Activated T-helper 17 cell treated with anti-CD3 and anti-CD28 coated beads, Interleukin-2, amount 50 U/mL, for 72 hours (primary cell): Measurements from ENCODE around the gene PCDH1. TPM values are rescaled to one million over a fixed set of nuclear protein-coding genes. Genes with fewer than 3 reads are reported as not detected.

Experiments
- ATAC-seq: fragments of 150-1000 bp; cut with Tn5 transposase; replicated peaks from 2 replicates; pipeline ENCODE4 v1.10.0; 2021; ENCODE audit warnings: mild to moderate bottlenecking, moderate library complexity
- H3K27ac Mint-ChIP-seq: one replicate; pipeline ENCODE4 v1.8.0; 2022; ENCODE audit warnings: mixed read lengths
- H3K27me3 Mint-ChIP-seq: one replicate; pipeline ENCODE4 v1.8.0; 2022; ENCODE audit warnings: mixed read lengths
- H3K36me3 Mint-ChIP-seq: one replicate; pipeline ENCODE4 v1.8.0; 2022; ENCODE audit warnings: low read depth, mild to moderate bottlenecking, mixed read lengths
- H3K4me1 Mint-ChIP-seq: one replicate; pipeline ENCODE4 v1.8.0; 2022; ENCODE audit warnings: mixed read lengths
- H3K4me3 Mint-ChIP-seq: one replicate; pipeline ENCODE4 v1.8.0; 2022; ENCODE audit warnings: mild to moderate bottlenecking, mixed read lengths
- H3K9me3 Mint-ChIP-seq: one replicate; pipeline ENCODE4 v1.8.0; 2022; ENCODE audit warnings: mixed read lengths
- total RNA-seq, 2 donors: library from RNA; stranded (reverse); gene quantifications; one replicate each; pipeline ENCODE4 v1.2.3, GENCODE V29; 2022

Gene PCDH1
- total RNA-seq, 2 donors from 2014 or later: 0.64 TPM; not detected in 1

- H3K27me3 Mint-ChIP-seq: peaks cover 14% of the 10 kb centered on the region
- no peak overlapping the region for H3K4me3 Mint-ChIP-seq
- peaks cover 13% of the 10 kb centered on the region for H3K4me1 Mint-ChIP-seq
- ATAC-seq: no peak
- no peak overlapping the region for H3K27ac Mint-ChIP-seq
- no peaks in the 10 kb centered on the region for H3K9me3 Mint-ChIP-seq
- H3K36me3 Mint-ChIP-seq: no peaks in the 10 kb centered on the region
These were observed 32.2 kb downstream of the PCDH1 start for GRCh38 chr5:141846031-141846430.

- H3K27me3 Mint-ChIP-seq: peaks cover 14% of the 10 kb centered on the region
- H3K36me3 Mint-ChIP-seq: no peaks in the 10 kb centered on the region
- no peak overlapping the region for H3K27ac Mint-ChIP-seq
- no peaks in the 10 kb centered on the region for H3K9me3 Mint-ChIP-seq
- ATAC-seq: no peak
- peaks cover 13% of the 10 kb centered on the region for H3K4me1 Mint-ChIP-seq
- H3K4me3 Mint-ChIP-seq: no peak overlapping the region
These were observed 32.8 kb downstream of the PCDH1 start for GRCh38 chr5:141845371-141845851.

- ATAC-seq: no peak
These were observed 33.7 kb downstream of the PCDH1 start for GRCh38 chr5:141844414-141845097.

GRCh38 chr5:141843156-141843927, 34.9 kb downstream of the PCDH1 start:
- Mint-ChIP-seq H3K4me1 (peaks cover 5% of the 10 kb centered on the region), H3K27ac (no peak overlapping the region), H3K9me3 (no peaks in the 10 kb centered on the region), H3K27me3 (peaks cover 14% of the 10 kb centered on the region), H3K36me3 (no peaks in the 10 kb centered on the region), H3K4me3 (no peak overlapping the region)
- no peak for ATAC-seq

More at GRCh38 chr5:141844414-141845097, 33.7 kb downstream of the PCDH1 start:
- Mint-ChIP-seq H3K4me1 (peaks cover 13% of the 10 kb centered on the region), H3K36me3 (no peaks in the 10 kb centered on the region), H3K9me3 (no peaks in the 10 kb centered on the region), H3K27ac (no peak overlapping the region), H3K27me3 (peaks cover 14% of the 10 kb centered on the region), H3K4me3 (no peak overlapping the region)

- peaks cover 21% of the 10 kb centered on the region for H3K27me3 Mint-ChIP-seq
- no peak overlapping the region for H3K27ac Mint-ChIP-seq
- no peaks in the 10 kb centered on the region for H3K36me3 Mint-ChIP-seq
- no peaks in the 10 kb centered on the region for H3K9me3 Mint-ChIP-seq
- no peak for ATAC-seq
- H3K4me1 Mint-ChIP-seq: peaks cover 5% of the 10 kb centered on the region
- no peak overlapping the region for H3K4me3 Mint-ChIP-seq
These were observed 36.6 kb downstream of the PCDH1 start for GRCh38 chr5:141841378-141842180.

- H3K36me3 Mint-ChIP-seq: no peaks in the 10 kb centered on the region
- H3K4me3 Mint-ChIP-seq: no peak overlapping the region
- ATAC-seq: no peak
- no peaks in the 10 kb centered on the region for H3K9me3 Mint-ChIP-seq
- H3K27ac Mint-ChIP-seq: no peak overlapping the region
- H3K4me1 Mint-ChIP-seq: peaks cover 5% of the 10 kb centered on the region
- peaks cover 24% of the 10 kb centered on the region for H3K27me3 Mint-ChIP-seq
These were observed 37.3 kb downstream of the PCDH1 start for GRCh38 chr5:141840826-141841360.

- peaks cover 3% of the 10 kb centered on the region for H3K4me1 Mint-ChIP-seq
- no peak for ATAC-seq
- no peak overlapping the region for H3K4me3 Mint-ChIP-seq
- no peaks in the 10 kb centered on the region for H3K9me3 Mint-ChIP-seq
- H3K27me3 Mint-ChIP-seq: peaks cover 25% of the 10 kb centered on the region
- no peaks in the 10 kb centered on the region for H3K36me3 Mint-ChIP-seq
- H3K27ac Mint-ChIP-seq: no peak overlapping the region
These were observed 37.9 kb downstream of the PCDH1 start for GRCh38 chr5:141840280-141840812.

- H3K36me3 Mint-ChIP-seq: no peaks in the 10 kb centered on the region
- no peak overlapping the region for H3K27ac Mint-ChIP-seq
- H3K4me1 Mint-ChIP-seq: no peaks in the 10 kb centered on the region
- H3K4me3 Mint-ChIP-seq: peak overlapping the region; percentile 23
- H3K27me3 Mint-ChIP-seq: peaks cover 19% of the 10 kb centered on the region
- peak; percentile 62 for ATAC-seq
- H3K9me3 Mint-ChIP-seq: no peaks in the 10 kb centered on the region
These were observed 39.1 kb downstream of the PCDH1 start for GRCh38 chr5:141839015-141839513.

- no peaks in the 10 kb centered on the region for H3K36me3 Mint-ChIP-seq
- peak; percentile 28 for ATAC-seq
- H3K4me3 Mint-ChIP-seq: no peak overlapping the region
- H3K9me3 Mint-ChIP-seq: no peaks in the 10 kb centered on the region
- H3K27ac Mint-ChIP-seq: no peak overlapping the region
- no peaks in the 10 kb centered on the region for H3K4me1 Mint-ChIP-seq
- H3K27me3 Mint-ChIP-seq: peaks cover 15% of the 10 kb centered on the region
These were observed 39.7 kb downstream of the PCDH1 start for GRCh38 chr5:141838326-141839014.

- ATAC-seq: no peak
- no peak overlapping the region for H3K4me3 Mint-ChIP-seq
- peaks cover 24% of the 10 kb centered on the region for H3K27me3 Mint-ChIP-seq
- H3K4me1 Mint-ChIP-seq: no peaks in the 10 kb centered on the region
- no peak overlapping the region for H3K27ac Mint-ChIP-seq
- no peaks in the 10 kb centered on the region for H3K36me3 Mint-ChIP-seq
- H3K9me3 Mint-ChIP-seq: no peaks in the 10 kb centered on the region
These were observed 42.1 kb downstream of the PCDH1 start for GRCh38 chr5:141835928-141836670.

GRCh38 chr5:141834331-141834730, 43.9 kb downstream of the PCDH1 start:
- Mint-ChIP-seq H3K4me1 (no peaks in the 10 kb centered on the region), H3K36me3 (no peaks in the 10 kb centered on the region), H3K27me3 (peaks cover 24% of the 10 kb centered on the region), H3K27ac (no peak overlapping the region), H3K4me3 (no peak overlapping the region), H3K9me3 (no peaks in the 10 kb centered on the region)
- no peak for ATAC-seq

- no peak overlapping the region for H3K4me3 Mint-ChIP-seq
- peaks cover 20% of the 10 kb centered on the region for H3K27me3 Mint-ChIP-seq
- no peak overlapping the region for H3K27ac Mint-ChIP-seq
- no peaks in the 10 kb centered on the region for H3K36me3 Mint-ChIP-seq
- no peak for ATAC-seq
- H3K4me1 Mint-ChIP-seq: no peaks in the 10 kb centered on the region
- H3K9me3 Mint-ChIP-seq: no peaks in the 10 kb centered on the region
These were observed 46.1 kb downstream of the PCDH1 start for GRCh38 chr5:141832131-141832530.

GRCh38 chr5:141828162-141828561, 50.0 kb downstream of the PCDH1 start:
- no peaks in the 10 kb centered on the region for H3K4me1 Mint-ChIP-seq

More at GRCh38 chr5:141828162-141828561, 50.0 kb downstream of the PCDH1 start:
- no peaks in the 10 kb centered on the region for H3K36me3 Mint-ChIP-seq
- H3K9me3 Mint-ChIP-seq: no peaks in the 10 kb centered on the region
- no peak overlapping the region for H3K4me3 Mint-ChIP-seq
- H3K27ac Mint-ChIP-seq: no peak overlapping the region
- no peak for ATAC-seq
- peaks cover 24% of the 10 kb centered on the region for H3K27me3 Mint-ChIP-seq
